ENCODE measurements around the gene SAMD9.

The SAMD9 gene

GRCh38 chr7:93117852-93118530 lies at the start of gene SAMD9:
TSS of gene SAMD9 (minus strand) at chr7:93117979. CDS start at chr7:93106097, 11,882 bp downstream.
- TF ChIP-seq CTCF (conservative IDR thresholded peaks at IDR 0.05): no peak
- peak within 1 kb of the TSS; percentile 50 for H3K27ac ChIP-seq

DNA sequence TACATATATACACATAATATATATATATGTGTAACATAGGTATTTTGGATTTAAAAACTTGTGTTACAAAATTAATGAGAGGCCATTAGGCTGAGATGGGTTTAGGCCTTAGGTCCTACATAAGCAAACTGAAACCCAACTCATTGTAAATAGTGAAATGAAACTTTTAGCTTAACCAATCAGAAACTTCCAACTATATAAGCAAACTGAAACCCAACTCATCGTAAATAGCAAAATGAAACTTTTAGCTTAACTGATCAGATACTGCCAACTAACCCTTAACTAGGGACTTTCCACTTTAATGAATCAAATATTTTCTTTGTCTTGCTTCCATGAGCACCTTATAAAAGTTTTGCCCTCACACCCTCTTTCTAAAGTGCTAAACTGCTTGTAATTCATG lies 47.7 kb upstream of the SAMD9 start:
- TF ChIP-seq CTCF (conservative IDR thresholded peaks at IDR 0.05): no peak
- no peak overlapping the region for H3K27ac ChIP-seq

GRCh38 chr7:93164766-93165165 lies 47.0 kb upstream of the SAMD9 start:
- no peak overlapping the region for H3K27ac ChIP-seq
- TF ChIP-seq CTCF (conservative IDR thresholded peaks at IDR 0.05): no peak

DNA sequence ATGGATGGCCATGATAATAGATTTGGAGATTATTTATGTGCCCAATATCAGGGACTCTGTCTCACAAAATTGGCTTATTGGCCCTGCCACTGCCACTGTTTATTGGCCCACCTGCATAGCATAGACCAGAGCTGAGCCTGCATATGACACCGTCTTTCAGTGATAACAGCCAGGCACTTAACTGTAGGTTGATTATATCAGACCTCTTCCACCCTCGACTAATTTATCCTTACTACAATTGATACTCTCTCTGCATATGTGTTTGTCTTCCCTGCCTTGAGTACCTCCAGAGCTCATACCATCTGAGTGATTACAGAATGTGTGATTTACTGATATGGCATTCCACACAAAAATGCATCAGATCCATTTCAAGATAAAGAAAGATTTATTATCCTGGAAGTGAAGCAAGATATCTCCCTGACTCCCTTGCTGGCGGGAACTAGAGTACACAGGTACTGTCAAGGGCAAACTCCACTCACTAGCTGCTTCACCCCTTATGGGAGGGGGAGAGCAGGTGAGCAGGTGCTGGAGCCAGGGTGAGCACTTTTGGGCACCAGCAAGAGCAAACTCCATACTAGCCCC lies 43.5 kb upstream of the SAMD9 start:
- no peak overlapping the region for H3K27ac ChIP-seq
- no peak for TF ChIP-seq CTCF (conservative IDR thresholded peaks at IDR 0.05)

GRCh38 chr7:93160410-93160809 lies 42.6 kb upstream of the SAMD9 start:
- TF ChIP-seq CTCF (conservative IDR thresholded peaks at IDR 0.05): no peak
- H3K27ac ChIP-seq: no peak overlapping the region

DNA sequence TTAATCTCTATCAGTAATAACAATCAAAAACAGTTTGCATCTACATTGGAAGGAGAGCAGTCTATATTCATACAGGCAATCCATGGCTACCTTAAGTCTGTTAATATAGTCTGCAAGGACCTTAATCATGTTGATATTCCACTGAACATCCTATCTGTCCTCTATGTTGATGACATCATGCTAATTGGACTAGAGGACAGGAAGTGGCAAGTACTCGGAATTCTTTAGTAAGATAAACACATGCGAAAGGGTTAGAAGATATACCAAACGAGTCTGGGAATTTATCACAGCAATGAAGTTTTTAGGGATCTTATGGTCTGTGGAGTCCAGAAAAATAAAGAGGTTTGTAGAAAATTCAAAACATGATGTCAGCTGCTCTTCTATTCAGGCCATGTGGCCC lies 41.7 kb upstream of the SAMD9 start:
- no peak overlapping the region for H3K27ac ChIP-seq
- TF ChIP-seq CTCF (conservative IDR thresholded peaks at IDR 0.05): no peak

DNA sequence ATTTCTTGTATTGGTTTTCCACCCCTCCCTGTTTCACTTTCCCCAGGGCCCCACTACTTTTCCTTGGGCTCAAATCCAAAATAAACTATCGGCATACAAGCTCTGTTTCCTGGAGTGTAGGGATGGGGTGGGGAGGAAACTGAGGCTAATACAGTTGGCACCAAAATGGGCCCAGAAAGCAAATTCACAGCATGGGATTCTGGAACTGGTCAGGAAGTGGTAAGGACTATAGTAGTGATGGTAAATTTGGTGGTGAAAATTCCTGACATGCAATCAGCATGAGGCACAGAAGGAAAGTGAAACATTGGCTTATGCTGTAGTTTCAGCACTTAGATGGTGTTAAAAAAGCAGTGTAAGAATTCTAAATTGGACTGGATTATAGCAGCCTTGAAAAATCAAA lies 39.1 kb upstream of the SAMD9 start:
- H3K27ac ChIP-seq: no peak overlapping the region
- TF ChIP-seq CTCF (conservative IDR thresholded peaks at IDR 0.05): no peak
